Effector memory CD4-positive, alpha-beta T cell (primary cell): ENCODE data around the gene AKAP13.
"Not testable (repeated sequence)": the region's sequence is repeated elsewhere in the genome, so short reads cannot be mapped to it uniquely, and the experiment has no call there.

ENCODE experiments used
- DNase-seq, 3 donors: peaks; one replicate each; pipeline ENCODE4 v3.0.0-alpha.2; 2020
- H3K27ac ChIP-seq: 2 replicates; pipeline ENCODE4 v1.7.0; 2013; ENCODE audit warnings: mild to moderate bottlenecking, low read length, moderate library complexity; ENCODE audit not compliant: insufficient read depth, poor library complexity, severe bottlenecking
- H3K27me3 ChIP-seq: replicated peaks from 2 replicates; pipeline ENCODE4 v1.7.0; 2013; ENCODE audit warnings: mild to moderate bottlenecking, low read length; ENCODE audit not compliant: insufficient read depth, control insufficient read depth, poor library complexity, severe bottlenecking
- H3K36me3 ChIP-seq: 2 replicates; pipeline ENCODE4 v1.7.0; 2013; ENCODE audit warnings: mild to moderate bottlenecking, low read length, moderate library complexity; ENCODE audit not compliant: control insufficient read depth, insufficient read depth
- H3K4me1 ChIP-seq: 2 replicates; pipeline ENCODE4 v1.7.0; 2013; ENCODE audit warnings: low read length, mild to moderate bottlenecking; ENCODE audit not compliant: control insufficient read depth, insufficient read depth, poor library complexity, severe bottlenecking
- H3K4me3 ChIP-seq: 2 replicates; pipeline ENCODE4 v1.7.0; 2013; ENCODE audit warnings: low read length, low read depth, mild to moderate bottlenecking; ENCODE audit not compliant: insufficient read depth, poor library complexity, severe bottlenecking
- H3K9me3 ChIP-seq: 2 replicates; pipeline ENCODE4 v1.7.0; 2013; ENCODE audit warnings: mild to moderate bottlenecking, low read length, moderate library complexity; ENCODE audit not compliant: control insufficient read depth

The AKAP13 gene

DNA sequence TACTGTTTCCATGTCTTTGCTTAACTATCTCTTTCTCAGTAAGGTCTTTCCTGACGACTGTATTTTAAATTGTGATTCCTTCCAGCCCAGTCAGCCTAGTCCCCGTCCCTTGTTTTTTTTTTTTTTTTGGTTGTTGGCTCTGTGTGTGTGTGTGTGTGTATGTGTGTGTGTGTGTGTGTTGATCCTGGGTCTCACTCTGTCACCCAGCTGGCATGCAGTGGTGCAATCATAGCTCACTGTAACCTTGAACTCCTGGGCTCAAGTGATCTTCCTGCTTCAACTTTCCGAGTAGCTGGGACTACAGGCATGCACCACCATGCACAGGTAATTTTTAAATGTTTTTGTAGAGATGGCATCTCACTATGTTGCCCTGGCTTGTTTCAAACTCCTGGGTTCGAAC is 31.3 kb upstream of the AKAP13 start:
- H3K27me3 ChIP-seq, DNase-seq, H3K36me3 ChIP-seq, H3K4me1 ChIP-seq, H3K27ac ChIP-seq, H3K4me3 ChIP-seq, H3K9me3 ChIP-seq: not testable (repeated sequence)

DNA sequence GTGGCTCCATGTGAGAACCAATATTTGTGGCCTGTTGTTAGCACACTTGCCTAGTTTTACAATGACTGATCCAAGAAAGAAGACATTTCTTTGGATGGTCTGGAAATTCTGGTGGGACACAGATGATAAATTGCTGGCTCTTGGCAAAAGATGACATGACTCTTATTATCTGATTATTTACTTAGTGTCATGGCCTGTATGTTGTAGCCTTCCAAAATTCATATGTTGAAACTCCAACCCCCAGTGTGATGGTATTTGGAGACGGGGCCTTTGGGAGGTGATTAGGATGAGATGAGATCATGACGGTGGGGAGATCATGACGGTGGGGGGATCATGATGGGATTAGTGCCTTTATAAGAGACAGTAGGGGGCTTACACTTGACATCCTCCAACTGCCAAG is 30.0 kb upstream of the AKAP13 start:
- Histone ChIP-seq H3K27me3 (no peaks in the 10 kb centered on the region), H3K4me3 (no peak overlapping the region), H3K4me1 (no peaks in the 10 kb centered on the region), H3K36me3 (no peaks in the 10 kb centered on the region), H3K9me3 (no peaks in the 10 kb centered on the region), H3K27ac (no peak overlapping the region)
- no peak for DNase-seq

- not testable (repeated sequence) for DNase-seq, H3K4me1 ChIP-seq, H3K36me3 ChIP-seq, H3K4me3 ChIP-seq, H3K27ac ChIP-seq, H3K9me3 ChIP-seq, H3K27me3 ChIP-seq
These were observed 28.9 kb upstream of the AKAP13 start for GRCh38 chr15:85351501-85351900.

- no peak overlapping the region for H3K27ac ChIP-seq
- no peaks in the 10 kb centered on the region for H3K9me3 ChIP-seq
- no peaks in the 10 kb centered on the region for H3K36me3 ChIP-seq
- no peaks in the 10 kb centered on the region for H3K27me3 ChIP-seq
- no peak overlapping the region for H3K4me3 ChIP-seq
- no peak for DNase-seq
- H3K4me1 ChIP-seq, result no peaks in the 10 kb centered on the region
These were observed 28.4 kb upstream of the AKAP13 start for GRCh38 chr15:85351965-85352364.

- Histone ChIP-seq H3K27ac (no peak overlapping the region), H3K4me1 (no peaks in the 10 kb centered on the region)
- no peak for DNase-seq
These were observed 26.9 kb upstream of the AKAP13 start for GRCh38 chr15:85353516-85353915.

GRCh38 chr15:85354461-85354860 is 25.9 kb upstream of the AKAP13 start:
- no peaks in the 10 kb centered on the region for H3K9me3 ChIP-seq
- no peak overlapping the region for H3K27ac ChIP-seq
- H3K4me3 ChIP-seq, result no peak overlapping the region
- no peak for DNase-seq
- no peaks in the 10 kb centered on the region for H3K27me3 ChIP-seq
- H3K4me1 ChIP-seq, result no peaks in the 10 kb centered on the region
- H3K36me3 ChIP-seq, result no peaks in the 10 kb centered on the region

More at GRCh38 chr15:85353516-85353915, 26.9 kb upstream of the AKAP13 start:
- Histone ChIP-seq H3K36me3 (no peaks in the 10 kb centered on the region), H3K27me3 (no peaks in the 10 kb centered on the region), H3K9me3 (no peaks in the 10 kb centered on the region), H3K4me3 (no peak overlapping the region)

- Histone ChIP-seq H3K9me3 (no peaks in the 10 kb centered on the region), H3K4me1 (no peaks in the 10 kb centered on the region), H3K27ac (no peak overlapping the region), H3K36me3 (no peaks in the 10 kb centered on the region), H3K27me3 (no peaks in the 10 kb centered on the region), H3K4me3 (no peak overlapping the region)
- no peak for DNase-seq
These were observed 25.5 kb upstream of the AKAP13 start for GRCh38 chr15:85354948-85355347.

- Histone ChIP-seq H3K4me3 (no peak overlapping the region), H3K36me3 (no peaks in the 10 kb centered on the region), H3K9me3 (no peaks in the 10 kb centered on the region), H3K4me1 (no peaks in the 10 kb centered on the region), H3K27ac (no peak overlapping the region), H3K27me3 (no peaks in the 10 kb centered on the region)
- no peak for DNase-seq
These were observed 24.1 kb upstream of the AKAP13 start for GRCh38 chr15:85356276-85356675.

DNA sequence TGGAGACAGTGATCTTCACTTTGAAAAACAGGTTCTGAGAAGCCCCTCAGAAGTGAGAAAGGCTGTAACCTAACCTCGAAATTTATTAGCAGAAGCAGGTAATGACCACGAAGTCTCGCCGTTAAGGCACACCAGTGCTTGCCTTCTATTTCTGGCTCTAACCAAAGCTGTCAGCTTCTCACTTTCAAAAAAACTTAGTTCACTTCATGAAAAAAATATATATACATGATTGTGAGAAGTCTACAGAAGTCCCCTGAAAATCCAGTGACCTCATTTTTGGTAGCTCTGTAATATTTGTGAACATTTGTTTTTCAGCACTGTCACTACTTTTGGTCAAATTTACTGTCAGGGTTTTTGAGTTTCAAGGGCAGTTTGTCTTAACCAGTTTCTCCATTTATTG is 19.1 kb upstream of the AKAP13 start:
- DNase-seq, result no peak
- Histone ChIP-seq H3K27me3 (no peaks in the 10 kb centered on the region), H3K9me3 (no peaks in the 10 kb centered on the region), H3K4me1 (no peaks in the 10 kb centered on the region), H3K27ac (no peak overlapping the region), H3K36me3 (no peaks in the 10 kb centered on the region), H3K4me3 (no peak overlapping the region)

DNA sequence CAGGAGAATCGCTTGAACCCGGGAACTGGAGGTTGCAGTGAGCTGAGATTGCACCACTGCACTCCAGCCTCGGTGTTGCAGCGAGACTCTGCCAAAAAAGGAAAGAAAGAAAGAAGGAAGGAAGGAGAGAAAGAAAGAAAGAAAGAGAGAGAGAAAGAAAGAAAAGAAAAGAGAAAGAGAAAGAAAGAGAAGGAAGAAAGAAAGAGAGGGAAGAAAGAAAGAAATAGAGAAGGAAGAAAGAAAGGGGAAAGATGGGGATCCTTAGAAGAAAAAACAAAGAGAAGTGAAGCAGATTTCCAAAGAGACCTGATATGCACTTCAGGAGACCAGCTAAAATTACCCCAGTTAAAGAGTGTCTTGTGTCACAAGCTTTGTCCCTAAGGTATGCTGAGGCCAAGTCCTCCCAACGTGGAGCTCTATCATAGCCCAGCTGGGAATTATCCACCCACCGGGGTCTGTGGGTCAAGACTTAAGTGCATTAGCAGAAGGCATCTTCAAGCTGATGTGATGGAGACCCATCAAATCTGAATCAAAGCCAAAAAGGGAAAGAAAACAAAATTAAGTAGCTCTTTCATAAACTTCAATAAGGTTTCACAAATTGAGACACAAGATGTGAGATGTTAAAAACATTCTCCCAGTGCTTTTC is 17.8 kb upstream of the AKAP13 start:
- no peaks in the 10 kb centered on the region for H3K27me3 ChIP-seq
- H3K4me3 ChIP-seq, result no peak overlapping the region
- no peaks in the 10 kb centered on the region for H3K36me3 ChIP-seq
- no peak overlapping the region for H3K27ac ChIP-seq
- H3K9me3 ChIP-seq, result no peaks in the 10 kb centered on the region
- H3K4me1 ChIP-seq, result no peaks in the 10 kb centered on the region
- no peak for DNase-seq
